Ascending aorta (tissue), 2 donors: Measurements from ENCODE around the gene RPL12. TPM values are rescaled to one million over a fixed set of nuclear protein-coding genes. Genes with fewer than 3 reads are reported as not detected.

Source experiments
- DNase-seq, 2 donors: peaks; one replicate each; pipeline ENCODE4 v3.0.0-alpha.2; 2019; ENCODE audit warnings: low spot score in 2 of 2
- H3K27ac ChIP-seq, 2 donors: fragments of 200-600 bp; sonication (generic); one replicate each; pipeline ENCODE4 v1.5.1; 2016 to 2017; ENCODE audit warnings: mild to moderate bottlenecking in 1 of 2
- H3K27me3 ChIP-seq: fragments of 200-600 bp; sonication (generic); one replicate; pipeline ENCODE4 v1.5.1; 2017
- H3K36me3 ChIP-seq, 2 donors: fragments of 200-600 bp; sonication (generic); one replicate each; pipeline ENCODE4 v1.5.1; 2016
- H3K4me1 ChIP-seq, 2 donors: fragments of 200-600 bp; sonication (generic); one replicate each; pipeline ENCODE4 v1.5.1; 2016 to 2017; ENCODE audit warnings: mild to moderate bottlenecking in 1 of 2
- H3K4me3 ChIP-seq, 2 donors: fragments of 200-600 bp; sonication (generic); one replicate each; pipeline ENCODE4 v1.5.1; 2016 to 2017; ENCODE audit warnings: mild to moderate bottlenecking in 1 of 2
- H3K9me3 ChIP-seq, 2 donors: fragments of 200-600 bp; sonication (generic); one replicate each; pipeline ENCODE4 v1.5.1; 2016
- intact Hi-C: fragments of 100-400 bp; cut with DNase I; formaldehyde crosslinking; loops from one replicate; pipeline ENCODE4 v1.15.1; 2023
- total RNA-seq: library from RNA; depleted of rRNA; stranded (reverse); fragments of >200 nt; gene quantifications from one replicate; pipeline ENCODE4 v1.1.0, GENCODE V29; 2016
- TF ChIP-seq, protein P1 (sequence below), 3 experiments: fragments of 200-600 bp in 2 of 3; fragments of 450-650 bp in 1 of 3; sonication (generic) in 2 of 3; IDR thresholded peaks; one replicate each; pipeline ENCODE4 v1.5.1; 2016 to 2019; ENCODE audit warnings: antibody characterized with exemption in 3 of 3, mild to moderate bottlenecking in 1 of 3, moderate library complexity in 1 of 3

RPL12 gene
- total RNA-seq, 1 donor from 2014 or later, result 1,924 TPM

DNA sequence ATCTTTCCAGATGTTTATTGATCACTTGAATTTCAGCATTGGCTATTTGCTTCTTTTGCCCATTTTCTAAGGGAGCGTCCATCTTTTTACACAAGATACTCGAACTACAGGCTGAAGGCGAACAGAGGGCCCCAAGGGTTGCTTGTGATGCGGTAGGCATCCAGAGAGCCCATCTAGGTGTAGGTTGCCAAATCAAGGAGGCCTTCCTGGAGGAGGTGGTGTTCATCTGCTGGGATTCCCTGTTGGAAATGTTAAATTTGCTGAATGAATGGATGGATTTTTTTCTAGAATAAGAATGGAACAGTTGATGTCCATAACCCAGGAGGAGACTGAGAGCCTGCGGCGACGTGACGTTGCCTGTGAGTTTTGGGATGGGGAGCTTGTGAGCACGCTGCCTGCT lies 31.5 kb upstream of the RPL12 start:
- Histone ChIP-seq H3K4me1 (no peaks in the 10 kb centered on the region), H3K9me3 (no peaks in the 10 kb centered on the region), H3K4me3 (no peak overlapping the region), H3K36me3 (peaks cover 66 to 86% of the 10 kb centered on the region in 2 donors), H3K27me3 (no peaks in the 10 kb centered on the region), H3K27ac (no peak overlapping the region)
- intact Hi-C loops, result no loop called here
- TF ChIP-seq, protein P1, sequence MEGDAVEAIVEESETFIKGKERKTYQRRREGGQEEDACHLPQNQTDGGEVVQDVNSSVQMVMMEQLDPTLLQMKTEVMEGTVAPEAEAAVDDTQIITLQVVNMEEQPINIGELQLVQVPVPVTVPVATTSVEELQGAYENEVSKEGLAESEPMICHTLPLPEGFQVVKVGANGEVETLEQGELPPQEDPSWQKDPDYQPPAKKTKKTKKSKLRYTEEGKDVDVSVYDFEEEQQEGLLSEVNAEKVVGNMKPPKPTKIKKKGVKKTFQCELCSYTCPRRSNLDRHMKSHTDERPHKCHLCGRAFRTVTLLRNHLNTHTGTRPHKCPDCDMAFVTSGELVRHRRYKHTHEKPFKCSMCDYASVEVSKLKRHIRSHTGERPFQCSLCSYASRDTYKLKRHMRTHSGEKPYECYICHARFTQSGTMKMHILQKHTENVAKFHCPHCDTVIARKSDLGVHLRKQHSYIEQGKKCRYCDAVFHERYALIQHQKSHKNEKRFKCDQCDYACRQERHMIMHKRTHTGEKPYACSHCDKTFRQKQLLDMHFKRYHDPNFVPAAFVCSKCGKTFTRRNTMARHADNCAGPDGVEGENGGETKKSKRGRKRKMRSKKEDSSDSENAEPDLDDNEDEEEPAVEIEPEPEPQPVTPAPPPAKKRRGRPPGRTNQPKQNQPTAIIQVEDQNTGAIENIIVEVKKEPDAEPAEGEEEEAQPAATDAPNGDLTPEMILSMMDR (IDR thresholded peaks at IDR 0.05), result no peak
- no peak for DNase-seq

DNA sequence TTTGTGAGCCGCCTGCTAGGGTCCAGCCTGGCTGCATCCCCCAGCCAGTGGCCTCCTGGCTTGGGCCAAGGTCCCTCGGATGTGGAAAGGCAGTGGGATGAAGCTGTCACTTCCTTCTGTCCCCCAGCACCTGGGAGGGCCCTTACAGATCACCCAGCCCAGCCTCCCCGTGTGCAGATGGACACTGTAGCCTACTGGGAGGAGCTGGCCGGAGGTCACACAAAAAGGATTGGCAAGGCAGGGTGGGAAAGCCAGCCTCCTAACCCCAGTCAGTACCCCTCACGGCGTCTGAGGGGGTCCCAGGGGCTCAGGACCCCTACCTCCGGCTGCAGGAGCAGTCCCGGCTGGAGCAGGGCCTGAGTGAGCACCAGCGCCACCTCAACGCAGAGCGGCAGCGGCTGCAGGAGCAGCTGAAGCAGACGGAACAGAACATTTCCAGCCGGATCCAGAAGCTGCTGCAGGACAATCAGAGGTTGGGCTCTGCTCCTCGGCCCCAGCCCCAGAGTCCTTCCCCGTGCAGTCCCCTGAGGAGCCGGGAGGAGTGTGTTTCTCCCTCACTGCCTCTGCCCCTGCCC lies 28.4 kb upstream of the RPL12 start:
- Histone ChIP-seq H3K27ac (no peak overlapping the region), H3K4me1 (no peaks in the 10 kb centered on the region), H3K4me3 (no peak overlapping the region), H3K36me3 (peaks cover 57 to 82% of the 10 kb centered on the region in 2 donors), H3K27me3 (no peaks in the 10 kb centered on the region), H3K9me3 (no peaks in the 10 kb centered on the region)
- intact Hi-C loops, result no loop called here
- DNase-seq, result no peak
- TF ChIP-seq, protein P1 (IDR thresholded peaks at IDR 0.05), result no peak

DNA sequence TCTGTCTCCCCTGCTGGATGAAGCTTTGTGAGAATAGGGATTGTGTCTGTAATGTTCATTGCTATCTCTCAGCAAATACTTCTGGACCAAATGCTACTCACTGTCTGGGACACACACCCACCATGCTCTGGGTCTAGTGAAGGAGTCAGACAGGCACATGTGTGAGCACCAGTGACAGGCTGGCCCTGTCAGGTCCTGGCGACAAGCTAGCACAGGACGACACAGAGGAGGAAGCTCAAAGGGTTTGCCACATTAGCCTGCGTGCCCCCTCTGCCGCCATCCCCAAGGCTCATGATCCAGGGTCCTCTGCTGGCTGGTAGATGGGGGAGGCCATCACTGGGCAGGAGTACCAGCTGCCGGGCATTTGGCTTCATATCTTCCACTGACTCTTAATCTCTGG lies 23.4 kb upstream of the RPL12 start:
- Histone ChIP-seq H3K4me1 (no peaks in the 10 kb centered on the region), H3K27ac (no peak overlapping the region), H3K9me3 (no peaks in the 10 kb centered on the region), H3K4me3 (no peak overlapping the region), H3K27me3 (no peaks in the 10 kb centered on the region), H3K36me3 (peaks cover 55 to 74% of the 10 kb centered on the region in 2 donors)
- no peak for DNase-seq
- TF ChIP-seq, protein P1 (IDR thresholded peaks at IDR 0.05), result no peak
- intact Hi-C loops, result no loop called here

DNA sequence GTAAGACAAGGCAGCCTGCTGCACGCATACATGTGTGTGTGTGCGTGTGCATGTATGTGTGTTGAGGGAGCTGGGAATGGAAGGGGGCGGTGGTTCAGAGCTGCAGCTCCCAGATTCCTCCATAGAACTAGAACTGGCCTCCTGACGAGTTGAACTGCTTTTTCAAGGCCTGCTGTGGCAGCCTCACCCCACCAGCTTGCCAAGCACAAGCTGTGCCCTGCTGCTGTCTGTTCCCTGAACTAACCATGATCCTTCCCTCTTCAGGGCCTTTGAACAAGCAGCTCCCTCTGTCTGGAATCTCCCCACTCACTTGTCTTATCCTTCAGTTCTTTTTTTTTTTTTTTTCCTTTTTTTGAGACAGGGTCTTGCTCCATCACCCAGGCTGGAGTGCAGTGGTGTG lies 22.7 kb upstream of the RPL12 start:
- H3K27ac ChIP-seq, result no peak overlapping the region
- H3K36me3 ChIP-seq, result peaks cover 53 to 70% of the 10 kb centered on the region in 2 donors
- intact Hi-C loops, result no loop called here
- no peaks in the 10 kb centered on the region for H3K4me1 ChIP-seq
- TF ChIP-seq, protein P1 (IDR thresholded peaks at IDR 0.05), result no peak
- no peaks in the 10 kb centered on the region for H3K27me3 ChIP-seq
- no peak for DNase-seq
- H3K4me3 ChIP-seq, result no peak overlapping the region
- no peaks in the 10 kb centered on the region for H3K9me3 ChIP-seq

DNA sequence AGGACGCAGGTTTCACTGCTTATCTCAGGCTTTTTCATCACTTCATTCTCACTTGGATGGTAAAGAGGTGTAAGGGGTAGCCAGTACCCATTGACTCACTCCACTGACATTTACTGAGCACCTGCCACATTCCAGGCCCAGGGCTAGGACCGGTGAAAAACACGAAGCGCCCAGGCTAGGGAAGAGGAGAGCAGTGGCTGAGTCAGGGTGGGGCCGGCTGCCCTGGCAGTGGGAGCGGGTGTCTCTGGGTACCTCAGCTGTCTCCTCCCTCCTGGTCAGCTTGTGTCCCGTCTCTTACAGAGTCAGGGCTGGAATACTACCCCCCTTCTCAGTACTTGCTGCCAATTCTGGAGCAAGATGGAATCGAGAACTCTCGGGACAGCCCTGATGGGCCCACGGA lies 22.3 kb upstream of the RPL12 start:
- no peak overlapping the region for H3K27ac ChIP-seq
- DNase-seq, result no peak
- H3K36me3 ChIP-seq, result peaks cover 51 to 68% of the 10 kb centered on the region in 2 donors
- no peaks in the 10 kb centered on the region for H3K27me3 ChIP-seq
- no peaks in the 10 kb centered on the region for H3K4me1 ChIP-seq
- TF ChIP-seq, protein P1 (IDR thresholded peaks at IDR 0.05), result no peak
- no peaks in the 10 kb centered on the region for H3K9me3 ChIP-seq
- H3K4me3 ChIP-seq, result no peak overlapping the region
- intact Hi-C loops, result no loop called here

DNA sequence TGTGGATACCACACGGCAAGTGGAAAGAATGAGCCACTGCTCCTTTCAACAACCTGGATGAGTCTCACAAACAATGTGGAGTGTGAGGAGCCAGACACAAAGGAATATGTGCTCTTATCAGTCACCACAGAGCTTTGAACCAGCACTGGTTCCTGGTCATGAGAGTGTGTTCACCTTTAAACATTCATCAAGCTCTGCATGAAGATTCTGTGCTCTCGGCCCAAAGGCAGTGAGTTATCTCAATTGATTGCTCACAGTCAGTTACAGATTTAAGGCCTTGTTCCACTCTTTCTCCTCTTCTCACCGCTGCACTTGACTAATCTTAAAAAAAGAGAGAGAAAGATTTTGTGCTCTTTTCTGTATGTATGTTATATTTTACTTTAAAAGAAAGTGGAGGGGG lies 19.5 kb upstream of the RPL12 start:
- TF ChIP-seq, protein P1 (IDR thresholded peaks at IDR 0.05), result no peak
- no peak overlapping the region for H3K27ac ChIP-seq
- H3K36me3 ChIP-seq, result peaks cover 52 to 60% of the 10 kb centered on the region in 2 donors
- no peak for DNase-seq
- H3K4me3 ChIP-seq, result no peak overlapping the region
- intact Hi-C loops, result no loop called here
- no peaks in the 10 kb centered on the region for H3K9me3 ChIP-seq
- H3K27me3 ChIP-seq, result no peaks in the 10 kb centered on the region
- H3K4me1 ChIP-seq, result no peaks in the 10 kb centered on the region
